Activated CD4-positive, alpha-beta T cell treated with anti-CD3 and anti-CD28 coated beads for 36 hours (primary cell): ENCODE results near the gene PNMA6E. TPM values are rescaled to one million over a fixed set of nuclear protein-coding genes. Genes with fewer than 3 reads are reported as not detected.
A peak's percentile ranks its signal among the peaks of the same experiment; 100 is the strongest.
"Not testable (repeated sequence)": the region's sequence is repeated elsewhere in the genome, so short reads cannot be mapped to it uniquely, and the experiment has no call there.

ENCODE experiments used
- ATAC-seq: fragments of 200-7000 bp; cut with Tn5 transposase; one replicate; pipeline ENCODE4 v1.10.0; 2021; ENCODE audit warnings: mild to moderate bottlenecking, moderate library complexity
- CTCF ChIA-PET: fragments of 350-600 bp; sonication (Branson Sonifier 250); formaldehyde crosslinking; loops from one replicate; lab custom pipeline; 2021; ENCODE audit warnings: antibody characterized with exemption; lab: Charles Lee
- POLR2A ChIA-PET: fragments of 350-600 bp; sonication (Branson Sonifier 250); formaldehyde crosslinking; loops from one replicate; lab custom pipeline; 2021; ENCODE audit warnings: antibody characterized with exemption, inconsistent platforms; lab: Charles Lee
- DNase-seq: peaks from one replicate; pipeline ENCODE4 v3.0.0-alpha.2; 2020
- H3K27ac Mint-ChIP-seq: one replicate; pipeline ENCODE4 v1.8.0; 2021; ENCODE audit warnings: mixed read lengths
- H3K27me3 Mint-ChIP-seq: one replicate; pipeline ENCODE4 v1.8.0; 2021; ENCODE audit warnings: mixed read lengths
- H3K36me3 Mint-ChIP-seq: one replicate; pipeline ENCODE4 v1.8.0; 2021; ENCODE audit warnings: low read depth, mixed read lengths
- H3K4me1 Mint-ChIP-seq: one replicate; pipeline ENCODE4 v1.8.0; 2021; ENCODE audit warnings: mixed read lengths
- H3K4me3 Mint-ChIP-seq: one replicate; pipeline ENCODE4 v1.8.0; 2021; ENCODE audit warnings: mild to moderate bottlenecking, moderate library complexity, mixed read lengths
- H3K9me3 Mint-ChIP-seq: one replicate; pipeline ENCODE4 v1.8.0; 2021; ENCODE audit warnings: low read depth, mixed read lengths
- intact Hi-C, 2 experiments: fragments of 100-400 bp; cut with DNase I in 1 of 2; cut with micrococcal nuclease in 1 of 2; formaldehyde crosslinking; loops; one replicate each; pipeline versions ENCODE4 v1.14.2 to v1.15.1; 2022 to 2024; cut with DNase I, micrococcal nuclease
- total RNA-seq, 2 experiments: library from RNA; stranded (reverse); gene quantifications; one replicate each; pipeline ENCODE4 v1.2.3, GENCODE V29; 2021

The PNMA6E gene
- total RNA-seq, 2 experiments from 2014 or later = not detected

- H3K36me3 Mint-ChIP-seq, POLR2A ChIA-PET, H3K9me3 Mint-ChIP-seq, DNase-seq, H3K27me3 Mint-ChIP-seq, H3K27ac Mint-ChIP-seq, H3K4me3 Mint-ChIP-seq, H3K4me1 Mint-ChIP-seq, ATAC-seq: not testable (repeated sequence)
- intact Hi-C loops = loop anchor here in 1 of 2 experiments (5.0 kb wide), 1 partner anchor 103 kb away; no protein-coding TSS in a partner anchor
- CTCF ChIA-PET = interaction anchor here (0.8 kb wide), 1 partner anchor 10 kb away, joined by 4 read pairs; no protein-coding TSS in a partner anchor
These were observed 3.2 kb upstream of the PNMA6E start for GRCh38 chrX:153404333-153404732.

DNA sequence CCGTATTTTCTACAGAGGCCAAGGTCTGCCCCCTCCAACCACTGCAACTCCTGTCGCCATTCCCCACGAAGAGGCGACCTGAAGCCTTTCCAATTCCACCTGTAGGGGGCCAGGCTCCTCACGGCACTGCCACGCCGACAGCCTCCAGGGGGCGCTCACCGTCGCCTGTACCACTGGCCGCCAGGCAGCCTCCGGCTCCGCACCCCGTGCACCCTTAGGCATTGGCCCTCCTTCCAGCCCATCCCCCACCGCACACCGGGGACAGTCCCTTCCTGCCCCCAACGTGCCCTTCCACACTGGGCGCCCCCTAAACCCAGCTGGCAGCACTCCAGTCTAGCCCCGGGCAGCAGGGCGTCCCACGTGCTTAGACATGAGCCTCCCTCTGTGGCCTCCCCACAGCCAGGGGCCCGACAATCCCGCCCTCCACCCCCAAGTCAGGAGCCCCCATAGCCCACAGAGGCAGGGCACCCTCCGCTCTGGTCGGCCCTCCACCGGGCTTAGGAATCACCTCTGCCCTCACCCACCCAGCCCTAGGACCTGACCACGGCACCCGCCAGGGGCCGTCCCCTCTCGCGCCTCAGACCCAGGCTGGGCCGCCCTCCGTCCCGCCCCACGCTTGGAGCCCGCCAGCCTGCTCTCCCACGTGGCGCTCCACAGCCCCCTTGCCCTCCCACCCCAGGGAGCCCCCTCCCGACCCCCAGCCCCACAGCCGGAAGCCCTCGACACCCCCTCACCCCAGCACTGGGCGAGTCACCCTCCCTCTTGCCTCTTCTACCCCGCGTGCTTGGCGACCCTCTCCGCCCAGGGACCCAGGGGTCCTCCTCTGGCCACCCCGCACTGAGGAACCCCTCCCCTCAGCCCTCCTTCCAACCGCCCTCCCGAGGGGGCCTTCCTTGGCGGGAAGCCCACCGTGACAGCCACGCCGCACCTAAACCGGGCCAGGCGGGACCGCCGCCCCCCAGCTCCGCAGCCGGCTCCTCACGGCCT, 711 bp downstream of the PNMA6E start:
- DNase-seq (peak; percentile 81), ATAC-seq (peak; percentile 86)
- POLR2A ChIA-PET = no interaction called here
- no peaks in the 10 kb centered on the region for H3K27me3 Mint-ChIP-seq
- H3K27ac Mint-ChIP-seq = no peak overlapping the region
- H3K9me3 Mint-ChIP-seq = no peaks in the 10 kb centered on the region
- no peak overlapping the region for H3K4me3 Mint-ChIP-seq
- H3K4me1 Mint-ChIP-seq = no peaks in the 10 kb centered on the region
- intact Hi-C loops = loop anchor here in 1 of 2 experiments (1.0 to 5.0 kb wide), 2 partner anchors 107 to 368 kb away; no protein-coding TSS in a partner anchor
- CTCF ChIA-PET = interaction anchor here (1.3 kb wide), 1 partner anchor 106 kb away, joined by 5 read pairs; no protein-coding TSS in a partner anchor
- no peaks in the 10 kb centered on the region for H3K36me3 Mint-ChIP-seq

- CTCF ChIA-PET = interaction anchor here (1.0 kb wide), 1 partner anchor 67 kb away, joined by 4 read pairs; no protein-coding TSS in a partner anchor
- intact Hi-C loops = no loop called here
- Mint-ChIP-seq H3K4me3 (no peak overlapping the region), H3K36me3 (no peaks in the 10 kb centered on the region), H3K27ac (no peak overlapping the region), H3K27me3 (no peaks in the 10 kb centered on the region), H3K9me3 (no peaks in the 10 kb centered on the region), H3K4me1 (no peaks in the 10 kb centered on the region)
- ATAC-seq (no peak), DNase-seq (no peak)
- POLR2A ChIA-PET = no interaction called here
These were observed 2.7 kb downstream of the PNMA6E start for GRCh38 chrX:153398275-153398960.

DNA sequence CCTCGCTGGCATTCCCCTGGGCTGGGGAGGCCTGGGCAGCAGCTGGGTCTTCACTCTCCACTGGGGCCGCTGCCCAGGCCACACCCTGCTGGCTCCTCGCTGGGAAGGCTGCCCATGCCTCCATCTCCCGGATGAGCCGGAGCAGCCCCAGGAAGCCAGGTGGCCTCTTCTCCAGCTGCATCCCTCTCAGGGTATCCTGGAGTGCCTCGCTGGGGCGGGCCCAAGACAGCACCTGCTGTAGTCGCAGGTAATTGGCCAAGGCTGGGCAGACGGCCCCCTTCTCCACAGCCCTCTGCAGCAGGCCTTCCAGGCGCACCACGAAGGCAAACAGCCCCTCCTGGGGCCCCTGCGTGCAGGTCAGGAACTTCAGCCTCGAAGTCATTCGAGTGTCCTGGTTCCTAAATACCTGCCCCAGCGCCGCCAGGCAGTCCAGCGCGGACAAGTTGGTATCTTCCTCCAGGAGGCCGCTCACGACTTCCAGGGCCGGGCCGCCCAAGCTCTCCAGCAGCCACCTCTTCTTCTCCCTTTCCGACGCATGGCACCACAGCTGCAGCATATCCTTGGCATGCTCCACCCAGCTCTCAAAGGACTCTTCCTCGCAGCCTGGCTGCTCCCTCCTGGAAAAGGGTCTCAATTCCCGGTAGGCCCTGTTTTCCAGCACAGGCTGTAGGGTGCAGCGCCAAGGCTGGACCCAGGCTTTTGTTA, 3.7 kb downstream of the PNMA6E start:
- ChIA-PET POLR2A (interaction anchor here (0.6 kb wide), 1 partner anchor 110 kb away, joined by 3 read pairs; no protein-coding TSS in a partner anchor), CTCF (interaction anchor here (0.6 kb wide), 1 partner anchor 14 kb away, joined by 3 read pairs; the partner anchor contains the start of gene ZFP92)
- no peak overlapping the region for H3K27ac Mint-ChIP-seq
- no peaks in the 10 kb centered on the region for H3K27me3 Mint-ChIP-seq
- H3K9me3 Mint-ChIP-seq = no peaks in the 10 kb centered on the region
- no peak overlapping the region for H3K4me3 Mint-ChIP-seq
- no peak for DNase-seq
- no peaks in the 10 kb centered on the region for H3K36me3 Mint-ChIP-seq
- no peaks in the 10 kb centered on the region for H3K4me1 Mint-ChIP-seq
- no peak for ATAC-seq
- intact Hi-C loops = no loop called here

DNA sequence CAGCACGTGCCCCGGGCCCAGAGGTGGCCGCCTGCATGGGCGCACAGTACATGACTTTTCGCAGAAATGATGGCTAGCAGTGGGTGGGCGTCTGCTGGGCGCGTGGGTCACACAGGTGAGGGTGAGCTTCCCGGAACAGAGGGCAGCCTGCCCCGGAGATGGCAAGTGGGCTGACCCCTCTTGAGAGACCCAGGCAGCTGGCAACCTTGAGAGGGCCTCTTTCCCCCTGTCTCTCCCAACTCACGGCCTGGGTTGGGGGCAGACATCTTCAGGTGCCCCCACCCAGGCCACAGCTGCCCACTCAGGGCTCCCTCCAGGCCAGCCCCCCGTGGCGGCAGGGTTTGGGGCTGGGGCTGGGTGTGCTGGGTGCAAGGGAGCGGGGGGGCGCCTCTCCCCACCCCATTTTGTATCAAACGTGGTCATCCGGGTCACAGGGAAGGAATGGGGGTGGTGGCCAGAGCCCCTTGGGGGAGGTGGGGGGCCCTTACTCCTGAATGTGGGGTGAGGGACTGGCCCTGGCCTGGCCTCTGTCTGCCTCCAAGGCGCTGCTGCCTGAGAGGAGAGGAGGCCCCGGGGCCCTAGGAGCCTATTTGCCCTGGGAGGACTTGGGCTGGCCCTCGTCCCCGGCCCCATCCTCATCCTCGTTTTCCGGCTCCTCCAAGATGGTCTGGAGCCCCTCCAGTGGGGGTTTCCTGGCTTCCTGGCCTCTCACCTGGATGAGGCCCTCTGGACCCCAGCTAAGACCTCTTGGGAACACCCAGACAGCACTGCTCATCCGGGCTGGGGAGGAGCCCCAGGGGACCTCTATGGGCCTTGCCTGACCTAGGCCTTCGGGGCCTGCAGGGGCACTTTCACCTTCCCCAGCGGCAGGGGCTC, 4.6 kb downstream of the PNMA6E start:
- Mint-ChIP-seq H3K27ac (no peak overlapping the region), H3K4me3 (no peak overlapping the region), H3K27me3 (no peaks in the 10 kb centered on the region), H3K9me3 (no peaks in the 10 kb centered on the region), H3K36me3 (no peaks in the 10 kb centered on the region), H3K4me1 (no peaks in the 10 kb centered on the region)
- ChIA-PET CTCF (no interaction called here), POLR2A (no interaction called here)
- DNase-seq = no peak
- ATAC-seq = no peak
- intact Hi-C loops = no loop called here

GRCh38 chrX:153395613-153396319, 5.4 kb downstream of the PNMA6E start:
- ATAC-seq (no peak), DNase-seq (no peak)
- H3K4me1 Mint-ChIP-seq = no peaks in the 10 kb centered on the region
- H3K9me3 Mint-ChIP-seq = no peaks in the 10 kb centered on the region
- POLR2A ChIA-PET = no interaction called here
- intact Hi-C loops = no loop called here
- no peaks in the 10 kb centered on the region for H3K36me3 Mint-ChIP-seq
- CTCF ChIA-PET = no interaction called here
- no peak overlapping the region for H3K27ac Mint-ChIP-seq
- H3K4me3 Mint-ChIP-seq = no peak overlapping the region
- no peaks in the 10 kb centered on the region for H3K27me3 Mint-ChIP-seq

DNA sequence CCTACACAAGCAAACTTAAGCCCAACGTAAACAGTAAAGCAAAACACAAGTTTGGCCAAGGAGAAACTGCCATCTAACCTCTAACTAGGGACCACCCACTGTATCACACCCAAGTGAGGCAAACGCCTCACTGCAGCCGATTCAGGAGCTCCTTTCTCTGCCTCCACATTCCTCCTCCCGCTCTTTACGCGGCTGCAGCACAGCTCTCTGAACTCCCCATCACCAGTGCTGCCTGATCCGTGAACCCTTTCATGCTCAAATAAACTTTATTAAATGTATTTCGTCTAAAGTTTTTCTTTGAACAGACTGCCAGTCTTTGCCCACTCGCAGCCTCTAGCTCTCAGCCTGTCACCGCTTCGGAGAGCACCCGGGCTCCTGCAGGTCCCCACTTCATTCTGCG, 6.5 kb downstream of the PNMA6E start:
- no peak for DNase-seq
- H3K27ac Mint-ChIP-seq = no peak overlapping the region
- ChIA-PET POLR2A (no interaction called here), CTCF (interaction anchor here (0.7 to 0.8 kb wide), 2 partner anchors 10 to 74 kb away, joined by 4 read pairs; no protein-coding TSS in a partner anchor)
- intact Hi-C loops = no loop called here
- no peak for ATAC-seq
- no peaks in the 10 kb centered on the region for H3K36me3 Mint-ChIP-seq
- H3K4me1 Mint-ChIP-seq = no peaks in the 10 kb centered on the region
- H3K4me3 Mint-ChIP-seq = no peak overlapping the region
- no peaks in the 10 kb centered on the region for H3K27me3 Mint-ChIP-seq
- H3K9me3 Mint-ChIP-seq = no peaks in the 10 kb centered on the region

GRCh38 chrX:153392642-153393321, 8.4 kb downstream of the PNMA6E start:
- Mint-ChIP-seq H3K36me3 (no peaks in the 10 kb centered on the region), H3K27me3 (no peaks in the 10 kb centered on the region), H3K4me3 (no peak overlapping the region), H3K27ac (no peak overlapping the region), H3K9me3 (no peaks in the 10 kb centered on the region), H3K4me1 (no peaks in the 10 kb centered on the region)
- intact Hi-C loops = no loop called here
- no peak for DNase-seq
- CTCF ChIA-PET = no interaction called here
- no peak for ATAC-seq
- POLR2A ChIA-PET = no interaction called here

GRCh38 chrX:153389460-153389768, 11.7 kb downstream of the PNMA6E start:
- H3K4me1 Mint-ChIP-seq, CTCF ChIA-PET, ATAC-seq, H3K27ac Mint-ChIP-seq, DNase-seq, H3K4me3 Mint-ChIP-seq, H3K27me3 Mint-ChIP-seq, intact Hi-C loops, POLR2A ChIA-PET, H3K36me3 Mint-ChIP-seq, H3K9me3 Mint-ChIP-seq: not testable (repeated sequence)
